Gastrocnemius medialis (tissue), 4 donors: Measurements from ENCODE around the gene PPP2R3B.

Experiments used
- CTCF ChIP-seq, 5 experiments: fragments of 450-650 bp in 3 of 5; fragments of 200-600 bp in 2 of 5; sonication (generic) in 2 of 5; IDR thresholded peaks in 4 of 5; conservative IDR thresholded peaks in 1 of 5; 1 replicate in 4 of 5; 2 replicates in 1 of 5; pipeline ENCODE4 v1.5.1; 2016 to 2019; ENCODE audit warnings: antibody characterized with exemption in 5 of 5, mild to moderate bottlenecking in 3 of 5, moderate library complexity in 3 of 5
- POLR2A ChIP-seq, 2 donors: fragments of 450-650 bp; IDR thresholded peaks; one replicate each; pipeline ENCODE4 v1.6.1; 2017; ENCODE audit warnings: antibody characterized with exemption in 2 of 2, mild to moderate bottlenecking in 2 of 2, moderate library complexity in 2 of 2

DNA sequence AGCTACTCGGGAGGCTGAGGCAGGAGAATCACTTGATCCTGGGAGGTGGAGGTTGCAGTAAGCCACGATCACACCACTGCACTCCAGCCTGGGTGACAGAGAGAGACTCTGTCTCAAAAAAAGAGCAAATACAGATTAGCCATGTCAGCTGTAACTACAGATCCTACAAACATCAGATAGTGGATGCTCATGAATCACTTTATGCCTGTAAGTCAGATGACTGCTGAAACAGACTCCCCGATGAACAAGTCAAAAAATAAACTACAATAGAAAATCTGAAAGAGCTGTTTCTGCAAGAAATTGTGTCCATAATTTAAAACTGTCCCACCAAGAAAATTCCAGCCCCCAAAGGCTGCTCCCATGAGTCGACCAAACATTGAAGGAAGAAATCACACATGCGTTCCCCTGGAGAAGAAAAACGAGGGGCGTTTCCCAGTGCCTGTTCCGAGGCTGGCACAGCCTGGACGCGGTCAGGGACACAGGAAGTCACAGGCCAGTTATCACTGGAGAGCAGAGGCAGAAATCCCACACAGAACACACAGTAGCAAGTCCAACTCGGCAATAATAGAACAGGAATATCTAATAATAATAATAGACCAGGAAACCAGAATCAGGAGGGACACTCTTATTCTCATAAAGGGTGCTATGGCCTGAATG is 38.1 kb downstream of the PPP2R3B start:
- TF ChIP-seq CTCF (IDR thresholded peaks at IDR 0.05 in 4 of 5, conservative IDR thresholded peaks at IDR 0.05 in 1 of 5) (no peak), POLR2A (IDR thresholded peaks at IDR 0.05) (no peak)
